Loucy (cell line): ENCODE data around the gene FBXO31.

Experiments used
- H2AFZ ChIP-seq: fragments of 200-600 bp; sonication (generic); 2 replicates; pipeline ENCODE4 v1.6.0; 2016; ENCODE audit warnings: antibody characterized with exemption, mild to moderate bottlenecking, low read length, moderate library complexity
- H3F3A ChIP-seq: fragments of 200-600 bp; 2 replicates; pipeline ENCODE4 v1.6.0; 2016; ENCODE audit warnings: antibody characterized with exemption, low read depth, mild to moderate bottlenecking
- H3K27me3 ChIP-seq: fragments of 200-600 bp; sonication (generic); 2 replicates; pipeline ENCODE4 v1.6.1; 2014; ENCODE audit warnings: low read length, mild to moderate bottlenecking; ENCODE audit not compliant: insufficient read depth, poor library complexity, severe bottlenecking
- H3K36me3 ChIP-seq: fragments of 200-600 bp; sonication (generic); 2 replicates; pipeline ENCODE4 v1.6.1; 2016; ENCODE audit warnings: low read length; ENCODE audit not compliant: insufficient read depth
- H3K4me1 ChIP-seq: fragments of 200-600 bp; sonication (generic); 2 replicates; pipeline ENCODE4 v1.5.1; 2014; ENCODE audit warnings: low read length, mild to moderate bottlenecking; ENCODE audit not compliant: insufficient read depth, poor library complexity, severe bottlenecking
- H3K4me2 ChIP-seq: fragments of 200-600 bp; sonication (generic); 2 replicates; pipeline ENCODE4 v1.6.0; 2014; ENCODE audit warnings: antibody characterized with exemption, low read length, low read depth, mild to moderate bottlenecking; ENCODE audit not compliant: poor library complexity, severe bottlenecking
- H3K4me3 ChIP-seq: fragments of 200-600 bp; sonication (generic); 2 replicates; pipeline ENCODE4 v1.5.1; 2014; ENCODE audit warnings: low read length, mild to moderate bottlenecking, mixed read lengths; ENCODE audit not compliant: poor library complexity, severe bottlenecking
- H3K79me2 ChIP-seq: fragments of 200-600 bp; sonication (generic); 2 replicates; pipeline ENCODE4 v1.6.1; 2014; ENCODE audit warnings: low read length; ENCODE audit not compliant: insufficient read depth
- H3K9ac ChIP-seq: fragments of 200-600 bp; sonication (generic); 2 replicates; pipeline ENCODE4 v1.6.0; 2014; ENCODE audit warnings: mild to moderate bottlenecking, low read depth, low read length, moderate library complexity; ENCODE audit not compliant: poor library complexity, severe bottlenecking
- H3K9me2 ChIP-seq: fragments of 200-600 bp; sonication (generic); replicated peaks from 2 replicates; pipeline ENCODE4 v1.6.1; 2016; ENCODE audit warnings: low read depth, low read length, mixed read lengths
- H3K9me3 ChIP-seq: fragments of 200-600 bp; sonication (generic); 2 replicates; pipeline ENCODE4 v1.6.1; 2014; ENCODE audit warnings: mild to moderate bottlenecking, antibody characterized with exemption, low read length, low read depth; ENCODE audit not compliant: insufficient read depth
- H4K20me1 ChIP-seq: fragments of 200-600 bp; sonication (generic); 2 replicates; pipeline ENCODE4 v1.6.0; 2014; ENCODE audit warnings: antibody characterized with exemption, low read length, mild to moderate bottlenecking; ENCODE audit not compliant: insufficient read depth, poor library complexity, severe bottlenecking
- EZH2phosphoT487 ChIP-seq: fragments of 200-600 bp; IDR thresholded peaks from 2 replicates; pipeline ENCODE4 v1.6.1; 2018; ENCODE audit warnings: antibody characterized with exemption, mild to moderate bottlenecking, moderate library complexity, borderline replicate concordance
- TF ChIP-seq, protein P1 (sequence below): fragments of 200-600 bp; sonication (generic); conservative IDR thresholded peaks from 2 replicates; pipeline ENCODE4 v1.5.1; 2014; ENCODE audit warnings: mild to moderate bottlenecking, antibody characterized with exemption, low read length

The FBXO31 gene

GRCh38 chr16:87420026-87421002, 36.7 kb upstream of the FBXO31 start:
- H3K4me2 ChIP-seq = no peak overlapping the region
- no peak overlapping the region for H3K4me3 ChIP-seq
- H3K79me2 ChIP-seq = no peaks in the 10 kb centered on the region
- no peak overlapping the region for H2AFZ ChIP-seq
- H3K9me3 ChIP-seq = no peaks in the 10 kb centered on the region
- no peaks in the 10 kb centered on the region for H3K9me2 ChIP-seq
- TF ChIP-seq, protein P1, sequence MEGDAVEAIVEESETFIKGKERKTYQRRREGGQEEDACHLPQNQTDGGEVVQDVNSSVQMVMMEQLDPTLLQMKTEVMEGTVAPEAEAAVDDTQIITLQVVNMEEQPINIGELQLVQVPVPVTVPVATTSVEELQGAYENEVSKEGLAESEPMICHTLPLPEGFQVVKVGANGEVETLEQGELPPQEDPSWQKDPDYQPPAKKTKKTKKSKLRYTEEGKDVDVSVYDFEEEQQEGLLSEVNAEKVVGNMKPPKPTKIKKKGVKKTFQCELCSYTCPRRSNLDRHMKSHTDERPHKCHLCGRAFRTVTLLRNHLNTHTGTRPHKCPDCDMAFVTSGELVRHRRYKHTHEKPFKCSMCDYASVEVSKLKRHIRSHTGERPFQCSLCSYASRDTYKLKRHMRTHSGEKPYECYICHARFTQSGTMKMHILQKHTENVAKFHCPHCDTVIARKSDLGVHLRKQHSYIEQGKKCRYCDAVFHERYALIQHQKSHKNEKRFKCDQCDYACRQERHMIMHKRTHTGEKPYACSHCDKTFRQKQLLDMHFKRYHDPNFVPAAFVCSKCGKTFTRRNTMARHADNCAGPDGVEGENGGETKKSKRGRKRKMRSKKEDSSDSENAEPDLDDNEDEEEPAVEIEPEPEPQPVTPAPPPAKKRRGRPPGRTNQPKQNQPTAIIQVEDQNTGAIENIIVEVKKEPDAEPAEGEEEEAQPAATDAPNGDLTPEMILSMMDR = peak; percentile 43
- no peak for TF ChIP-seq EZH2phosphoT487
- no peak overlapping the region for H3K9ac ChIP-seq
- no peaks in the 10 kb centered on the region for H3K27me3 ChIP-seq
- H3F3A ChIP-seq = no peaks in the 10 kb centered on the region
- no peaks in the 10 kb centered on the region for H4K20me1 ChIP-seq
- H3K4me1 ChIP-seq = no peaks in the 10 kb centered on the region
- H3K36me3 ChIP-seq = no peaks in the 10 kb centered on the region

- Histone ChIP-seq H4K20me1 (no peaks in the 10 kb centered on the region), H3K79me2 (no peaks in the 10 kb centered on the region), H2AFZ (no peak overlapping the region), H3K9me3 (no peaks in the 10 kb centered on the region), H3K27me3 (no peaks in the 10 kb centered on the region), H3K4me3 (no peak overlapping the region), H3K4me1 (no peaks in the 10 kb centered on the region), H3K9me2 (no peaks in the 10 kb centered on the region), H3F3A (no peaks in the 10 kb centered on the region), H3K4me2 (no peak overlapping the region), H3K9ac (no peak overlapping the region), H3K36me3 (no peaks in the 10 kb centered on the region)
- TF ChIP-seq EZH2phosphoT487 = no peak
- TF ChIP-seq, protein P1 = no peak
Measured at GRCh38 chr16:87418644-87419043, 35.1 kb upstream of the FBXO31 start.

DNA sequence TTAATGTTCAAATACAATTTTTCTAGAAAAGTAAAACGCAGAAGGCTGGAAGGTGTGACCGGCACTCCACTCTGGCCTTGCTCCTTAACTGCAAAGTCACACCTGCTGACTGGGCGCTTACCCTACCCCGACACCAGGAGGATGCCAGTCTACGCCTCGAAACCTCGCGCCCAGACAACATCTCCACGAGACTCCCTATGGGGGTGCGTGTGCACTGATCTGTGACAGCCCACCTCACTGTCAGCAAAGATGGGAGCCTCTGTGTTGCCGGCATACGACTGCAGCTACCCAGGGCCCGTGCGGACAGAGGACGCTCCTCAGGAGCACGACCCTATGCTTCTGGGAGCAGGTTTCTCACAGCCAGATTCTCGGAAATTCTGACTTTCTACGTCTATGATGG, 34.6 kb upstream of the FBXO31 start:
- Histone ChIP-seq H3K4me2 (no peak overlapping the region), H3K27me3 (no peaks in the 10 kb centered on the region), H3K79me2 (no peaks in the 10 kb centered on the region), H3K4me1 (no peaks in the 10 kb centered on the region), H3K9ac (no peak overlapping the region), H3F3A (no peaks in the 10 kb centered on the region), H2AFZ (no peak overlapping the region), H3K36me3 (no peaks in the 10 kb centered on the region), H3K9me2 (no peaks in the 10 kb centered on the region), H4K20me1 (no peaks in the 10 kb centered on the region), H3K4me3 (no peak overlapping the region), H3K9me3 (no peaks in the 10 kb centered on the region)
- TF ChIP-seq, protein P1 = no peak
- TF ChIP-seq EZH2phosphoT487 = no peak
